ELR (cell line): Measurements from ENCODE around the gene FAM76B.

Experiments
- DNase-seq: peaks from one replicate; pipeline ENCODE4 v3.0.0-alpha.2; 2015; ENCODE audit warnings: low read depth

FAM76B gene

GRCh38 chr11:95792200-95792599 is 2.6 kb upstream of the FAM76B start:
- DNase-seq: no peak

- no peak for DNase-seq
Measured at GRCh38 chr11:95791709-95792033, 2.1 kb upstream of the FAM76B start.

- peak; percentile 69 for DNase-seq
Measured at GRCh38 chr11:95790933-95791708, 1.5 kb upstream of the FAM76B start.

- DNase-seq: peak; percentile 99
Measured at GRCh38 chr11:95790123-95790932, 746 bp upstream of the FAM76B start, which contains the start of gene CEP57. TSS of gene CEP57 (plus strand) at chr11:95790498. CDS start at chr11:95790699, 201 bp downstream.

- peak; percentile 64 for DNase-seq
Measured at GRCh38 chr11:95788921-95789505, 569 bp downstream of the FAM76B start.

GRCh38 chr11:95780544-95780943 is 9.0 kb downstream of the FAM76B start:
- no peak for DNase-seq

GRCh38 chr11:95778699-95779098 is 10.9 kb downstream of the FAM76B start:
- DNase-seq: no peak

GRCh38 chr11:95776859-95777258 is 12.7 kb downstream of the FAM76B start:
- no peak for DNase-seq

GRCh38 chr11:95768521-95768920 is 21.1 kb downstream of the FAM76B start:
- no peak for DNase-seq

- peak; percentile 53 for DNase-seq
Measured at GRCh38 chr11:95767498-95767897, 22.1 kb downstream of the FAM76B start.

- DNase-seq: no peak
Measured at GRCh38 chr11:95766701-95767100, 22.9 kb downstream of the FAM76B start.

GRCh38 chr11:95764267-95764898 is 25.2 kb downstream of the FAM76B start:
- peak; percentile 66 for DNase-seq

- DNase-seq: no peak
Measured at GRCh38 chr11:95762534-95762933, 27.0 kb downstream of the FAM76B start.

- no peak for DNase-seq
Measured at GRCh38 chr11:95760941-95761340, 28.6 kb downstream of the FAM76B start.

- no peak for DNase-seq
Measured at GRCh38 chr11:95751515-95751914, 38.1 kb downstream of the FAM76B start.

- DNase-seq: no peak
Measured at GRCh38 chr11:95750101-95750500, 39.5 kb downstream of the FAM76B start.

- DNase-seq: no peak
Measured at GRCh38 chr11:95739108-95739938, 50.3 kb downstream of the FAM76B start.

GRCh38 chr11:95736809-95737208 is 52.8 kb downstream of the FAM76B start:
- no peak for DNase-seq

GRCh38 chr11:95736355-95736754 is 53.2 kb downstream of the FAM76B start:
- DNase-seq: no peak

GRCh38 chr11:95734009-95734572 is 55.5 kb downstream of the FAM76B start:
- DNase-seq: no peak

GRCh38 chr11:95732930-95733602 is 56.5 kb downstream of the FAM76B start:
- DNase-seq: no peak
